Measurements from ENCODE around the gene KRTAP10-8.
"Not testable (repeated sequence)": the region's sequence is repeated elsewhere in the genome, so short reads cannot be mapped to it uniquely, and the experiment has no call there.

KRTAP10-8 gene

DNA sequence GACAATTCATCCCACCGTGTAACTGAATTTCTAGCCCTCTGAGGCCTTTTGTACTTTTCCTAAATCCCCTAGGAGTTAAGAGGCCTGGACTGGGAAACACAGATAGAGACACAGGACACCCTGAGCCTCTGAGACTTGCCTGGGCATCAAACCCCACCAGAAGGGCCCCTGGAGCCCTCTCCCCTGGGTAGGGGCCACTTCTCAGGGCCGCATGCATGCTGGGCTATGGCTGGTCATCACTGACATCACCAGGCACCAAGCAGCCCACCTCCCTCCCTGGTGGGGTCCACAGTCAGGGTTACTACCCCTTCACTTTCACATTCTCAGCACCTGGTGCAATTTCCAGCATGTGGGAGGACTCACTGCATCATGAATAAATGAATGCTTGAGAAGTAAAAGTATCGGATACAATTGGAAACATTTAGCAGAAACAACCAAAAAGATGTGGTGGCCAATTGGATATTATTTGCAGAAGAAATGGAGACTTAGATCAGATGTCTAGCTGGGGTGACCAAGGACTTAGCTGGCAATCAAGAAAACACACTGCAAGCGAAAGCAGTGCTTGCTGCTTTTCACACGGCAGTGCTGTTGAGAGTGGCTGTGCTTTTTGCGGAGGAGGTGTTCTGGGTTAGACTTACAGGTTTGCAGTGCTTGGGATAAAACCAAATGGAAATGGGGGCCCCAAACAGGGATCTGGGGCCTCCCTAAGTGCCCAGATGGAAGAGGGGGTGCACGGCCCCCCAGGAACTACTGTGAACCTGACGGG is 12.4 kb upstream of the KRTAP10-8 start:
- no peak for DNase-seq (ENCODE audit: low read depth)

DNA sequence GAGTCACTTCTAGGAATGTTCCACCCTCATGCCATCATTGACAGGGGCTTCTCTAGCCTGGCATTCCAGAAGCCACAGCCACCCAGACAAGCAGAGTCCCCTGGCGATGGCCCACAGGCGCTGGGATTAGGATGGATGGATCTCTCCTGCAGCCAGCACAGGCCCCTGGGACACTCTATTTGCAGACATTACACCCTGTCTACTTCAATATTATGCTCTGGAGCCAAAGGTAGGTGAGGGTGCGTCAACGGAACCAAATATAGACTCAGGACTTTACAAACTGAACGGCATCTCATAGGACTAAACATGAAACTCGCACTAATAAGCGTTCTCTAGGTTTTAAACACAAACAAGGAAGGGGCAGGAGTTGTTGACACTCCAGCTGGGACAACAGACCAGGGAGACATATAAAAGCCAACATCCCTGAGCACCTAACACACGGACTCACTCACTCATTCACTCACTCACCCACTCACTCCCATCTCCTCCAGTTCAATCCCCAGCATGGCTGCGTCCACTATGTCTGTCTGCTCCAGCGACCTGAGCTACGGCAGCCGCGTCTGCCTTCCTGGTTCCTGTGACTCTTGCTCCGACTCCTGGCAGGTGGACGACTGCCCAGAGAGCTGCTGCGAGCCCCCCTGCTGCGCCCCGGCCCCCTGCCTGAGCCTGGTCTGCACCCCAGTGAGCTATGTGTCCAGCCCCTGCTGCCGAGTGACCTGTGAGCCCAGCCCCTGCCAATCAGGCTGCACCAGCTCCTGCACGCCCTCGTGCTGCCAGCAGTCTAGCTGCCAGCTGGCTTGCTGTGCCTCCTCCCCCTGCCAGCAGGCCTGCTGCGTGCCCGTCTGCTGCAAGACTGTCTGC is 11.5 kb upstream of the KRTAP10-8 start, which contains the start of gene KRTAP10-7:
KRTAP10-7 (plus strand) TSS at position 480 of the 861 bp plus-strand sequence; CDS start at position 505, 25 bp downstream.
- not testable (repeated sequence) for DNase-seq (ENCODE audit: low read depth)

DNA sequence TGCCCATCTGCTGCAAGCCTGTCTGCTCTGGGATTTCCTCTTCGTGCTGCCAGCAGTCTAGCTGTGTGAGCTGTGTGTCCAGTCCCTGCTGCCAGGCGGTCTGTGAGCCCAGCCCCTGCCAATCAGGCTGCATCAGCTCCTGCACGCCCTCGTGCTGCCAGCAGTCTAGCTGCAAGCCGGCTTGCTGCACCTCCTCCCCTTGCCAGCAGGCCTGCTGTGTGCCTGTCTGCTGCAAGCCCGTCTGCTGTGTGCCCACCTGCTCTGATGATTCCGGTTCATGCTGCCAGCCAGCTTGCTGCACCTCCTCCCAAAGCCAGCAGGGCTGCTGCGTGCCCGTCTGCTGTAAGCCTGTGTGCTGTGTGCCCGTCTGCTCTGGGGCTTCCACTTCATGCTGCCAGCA is 10.8 kb upstream of the KRTAP10-8 start:
- not testable (repeated sequence) for DNase-seq (ENCODE audit: low read depth)

DNA sequence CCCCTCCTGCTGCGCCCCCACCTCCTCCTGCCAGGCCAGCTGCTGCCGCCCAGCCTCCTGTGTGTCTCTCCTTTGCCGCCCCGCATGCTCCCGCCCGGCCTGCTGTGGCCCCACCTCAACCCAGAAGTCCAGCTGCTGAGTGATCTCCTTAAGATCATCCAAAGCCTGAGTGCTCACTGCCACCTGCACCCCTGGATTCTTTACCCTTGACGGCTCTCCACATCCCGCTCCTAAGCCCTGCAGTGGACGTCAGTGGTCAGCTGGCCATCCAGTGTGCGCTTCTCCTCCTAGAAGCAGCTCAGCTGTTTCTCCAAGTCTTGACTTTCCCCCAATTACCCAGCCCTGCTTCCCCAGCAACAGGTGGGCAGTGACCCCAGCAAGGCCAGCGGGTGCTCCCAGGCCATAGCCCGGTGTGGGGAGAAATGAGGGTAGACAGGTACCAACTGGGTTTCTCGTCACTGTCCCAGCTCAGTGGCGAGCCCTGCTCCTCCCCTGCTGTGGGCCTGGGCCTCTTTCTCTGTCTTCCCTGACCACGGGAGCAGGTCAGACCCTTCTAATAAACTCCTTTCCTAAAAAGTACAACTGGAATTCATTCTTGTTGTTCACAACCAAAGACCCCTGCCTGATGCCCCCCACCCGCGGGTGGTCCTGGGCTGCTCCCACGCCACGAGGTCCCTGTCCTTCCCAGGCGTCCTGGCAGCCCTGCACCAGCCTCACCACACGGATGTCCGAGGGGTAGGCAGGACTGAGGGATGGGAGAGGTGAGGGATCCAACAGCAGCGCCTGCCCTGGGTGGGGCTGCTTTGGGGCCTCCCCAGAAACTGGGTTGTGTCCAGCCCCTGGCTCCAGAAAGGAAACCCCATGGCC is 10.1 kb upstream of the KRTAP10-8 start:
- DNase-seq (ENCODE audit: low read depth), result no peak

DNA sequence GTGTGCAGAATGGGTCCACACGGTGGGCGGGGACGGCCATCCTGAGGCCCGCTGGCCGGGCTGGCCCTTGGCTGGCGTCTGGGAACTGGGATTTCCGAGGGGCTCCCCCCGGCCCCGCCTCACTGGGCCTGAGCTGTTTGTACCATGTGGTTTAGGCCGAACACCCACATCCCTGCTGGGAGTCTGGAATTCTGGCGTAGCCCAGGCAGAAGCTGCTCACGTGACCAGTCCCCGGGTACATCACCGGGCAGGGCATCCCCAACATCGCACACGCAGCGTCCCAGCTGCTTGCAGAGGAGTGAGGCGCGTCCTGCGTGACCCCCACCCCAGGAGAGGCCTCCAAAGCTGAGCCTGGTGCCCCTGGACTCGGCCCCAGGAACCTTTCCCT is 9.4 kb upstream of the KRTAP10-8 start:
- DNase-seq (ENCODE audit: low read depth), result no peak

DNA sequence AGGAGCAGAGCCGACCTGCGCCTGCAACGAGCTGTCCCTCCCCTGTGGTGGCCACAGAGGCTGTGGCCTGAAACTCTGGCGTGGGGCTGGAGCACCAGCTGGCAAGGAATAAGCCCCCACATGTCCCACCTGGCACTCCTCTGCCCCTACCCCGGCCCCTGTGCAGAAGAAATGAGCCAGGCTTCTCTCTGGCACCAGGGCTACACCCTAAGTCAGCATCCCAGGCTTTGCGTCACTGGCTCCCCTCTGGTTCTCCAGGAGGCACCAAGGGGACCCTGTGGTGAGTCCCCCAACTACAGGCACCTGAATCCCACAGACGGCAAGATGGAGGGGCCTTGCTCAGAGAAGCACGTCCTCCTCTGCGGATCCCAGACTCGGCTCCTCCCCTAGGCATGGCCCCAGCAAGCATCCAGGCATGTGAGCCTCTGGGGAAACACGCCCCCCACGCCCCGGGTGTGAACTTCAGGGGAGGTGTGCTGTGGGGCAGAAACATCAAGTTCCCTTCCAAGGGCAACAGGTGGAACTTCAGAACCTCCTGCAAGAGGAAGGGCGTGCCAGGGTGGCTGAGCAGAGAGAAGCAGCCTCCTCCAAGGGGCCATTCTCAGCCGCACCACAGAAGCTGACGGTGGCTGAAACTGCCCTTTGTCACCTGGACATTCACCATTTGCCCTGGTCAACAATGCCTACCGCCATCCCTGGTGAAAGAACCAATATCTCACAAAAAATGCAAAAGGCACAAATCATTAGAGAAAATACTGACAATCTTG is 8.6 kb upstream of the KRTAP10-8 start:
- DNase-seq (ENCODE audit: low read depth), result no peak

DNA sequence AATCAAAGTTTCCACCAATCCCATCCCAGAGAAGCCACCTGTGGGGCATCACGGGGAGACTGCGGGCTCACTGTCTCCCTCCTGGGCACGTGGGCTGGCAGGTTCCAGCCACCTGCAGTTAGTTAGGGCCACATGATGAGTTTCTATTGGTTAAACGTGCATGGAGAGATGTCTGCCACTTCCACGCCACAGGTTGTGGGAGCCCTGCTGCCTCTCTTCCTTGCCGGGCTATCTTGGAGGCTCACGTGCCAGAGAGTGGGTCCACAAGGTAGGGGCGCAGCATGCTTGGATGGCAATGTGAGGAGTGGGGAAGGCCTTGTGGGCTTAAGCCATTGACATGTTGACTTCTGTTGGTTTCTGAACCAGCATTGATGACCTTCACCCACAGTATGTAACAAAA is 8.0 kb upstream of the KRTAP10-8 start:
- no peak for DNase-seq (ENCODE audit: low read depth)

DNA sequence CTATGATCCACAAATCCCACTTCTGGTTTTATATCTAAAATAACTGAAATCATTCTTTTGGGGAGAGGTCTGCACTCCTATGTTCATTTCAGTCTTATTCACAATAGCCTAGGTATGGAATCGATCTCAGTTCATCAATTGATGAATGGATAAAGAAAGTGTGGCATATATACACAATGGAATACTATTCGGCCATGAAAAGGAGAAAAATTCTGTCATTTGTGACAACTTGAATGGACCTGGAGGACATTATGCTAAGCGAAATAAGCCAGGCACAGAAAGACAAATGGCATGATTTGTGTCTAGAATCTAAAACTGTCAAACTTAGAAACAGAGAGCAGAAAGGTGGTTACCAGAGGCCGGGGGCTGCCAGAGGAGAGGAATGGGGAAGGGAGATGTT is 5.4 kb upstream of the KRTAP10-8 start:
- no peak for DNase-seq (ENCODE audit: low read depth)

DNA sequence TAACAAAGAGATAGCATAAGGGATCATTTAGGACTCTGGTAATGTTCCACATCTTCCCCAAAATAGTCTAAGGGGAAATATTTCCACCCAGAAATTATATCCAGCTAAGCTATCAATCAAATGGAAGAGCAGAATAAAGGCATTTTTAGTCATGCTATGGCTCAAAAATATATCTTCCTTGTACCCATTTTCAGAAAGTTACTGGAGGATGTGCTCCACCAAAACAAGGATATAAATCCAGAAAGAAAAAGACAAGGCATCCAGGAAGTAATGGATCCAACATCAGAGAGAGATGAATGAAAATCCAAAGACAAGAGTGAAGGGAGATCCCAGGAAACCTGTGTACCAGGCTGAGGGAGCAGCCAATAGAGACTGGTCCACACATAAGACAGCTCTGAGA is 2.7 kb upstream of the KRTAP10-8 start:
- no peak for DNase-seq (ENCODE audit: low read depth)

DNA sequence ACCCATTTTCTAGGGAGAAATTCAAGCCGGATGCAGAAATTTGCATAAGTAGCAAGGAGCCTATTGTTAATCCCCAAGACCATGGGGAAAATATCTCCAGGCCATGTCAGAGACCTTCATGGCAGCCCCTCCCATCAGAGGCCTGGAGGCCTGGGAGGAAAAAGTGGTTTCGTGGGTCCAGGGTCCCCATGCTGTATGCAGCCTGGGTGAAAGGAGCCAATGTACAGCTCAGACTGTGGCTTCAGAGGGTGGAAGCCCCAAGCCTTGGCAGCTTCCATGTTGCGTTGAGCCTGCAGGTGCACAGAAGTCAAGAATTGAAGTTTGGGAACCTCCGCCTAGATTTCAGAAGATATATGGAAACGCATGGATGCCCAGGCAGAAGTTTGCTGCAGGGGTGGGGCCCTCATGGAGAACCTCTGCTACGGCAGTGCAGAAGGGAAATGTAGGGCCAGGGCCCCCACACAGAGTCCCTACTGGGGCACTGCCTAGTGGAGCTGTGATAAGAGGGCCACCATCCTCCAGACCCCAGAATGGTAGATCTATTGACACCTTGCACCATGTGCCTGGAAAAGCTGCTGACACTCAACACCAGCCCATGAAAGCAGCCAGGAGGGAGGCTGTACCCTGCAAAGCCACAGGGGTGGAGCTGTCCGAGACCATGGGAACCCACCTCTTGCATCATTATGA is 1.6 kb upstream of the KRTAP10-8 start:
- not testable (repeated sequence) for DNase-seq (ENCODE audit: low read depth)

DNA sequence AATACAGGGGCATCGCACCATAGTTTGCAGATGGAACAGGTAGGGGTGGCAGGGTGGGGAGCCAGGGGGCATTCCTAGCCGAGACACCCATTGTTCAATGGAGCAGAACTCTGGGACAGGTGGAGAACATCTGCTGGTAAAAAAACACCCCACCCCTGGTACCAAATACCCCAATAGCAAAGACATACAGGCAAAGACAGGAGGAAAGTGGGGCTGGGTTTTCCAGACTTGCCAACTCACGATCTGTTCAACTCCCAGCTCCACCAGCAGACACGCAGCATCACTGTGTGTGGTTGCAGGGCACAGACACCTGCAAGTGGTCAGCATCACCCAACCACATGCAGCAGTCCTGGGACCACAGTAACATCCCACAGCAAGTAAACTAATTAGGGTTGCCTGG is 328 bp upstream of the KRTAP10-8 start:
- DNase-seq (ENCODE audit: low read depth), result no peak

DNA sequence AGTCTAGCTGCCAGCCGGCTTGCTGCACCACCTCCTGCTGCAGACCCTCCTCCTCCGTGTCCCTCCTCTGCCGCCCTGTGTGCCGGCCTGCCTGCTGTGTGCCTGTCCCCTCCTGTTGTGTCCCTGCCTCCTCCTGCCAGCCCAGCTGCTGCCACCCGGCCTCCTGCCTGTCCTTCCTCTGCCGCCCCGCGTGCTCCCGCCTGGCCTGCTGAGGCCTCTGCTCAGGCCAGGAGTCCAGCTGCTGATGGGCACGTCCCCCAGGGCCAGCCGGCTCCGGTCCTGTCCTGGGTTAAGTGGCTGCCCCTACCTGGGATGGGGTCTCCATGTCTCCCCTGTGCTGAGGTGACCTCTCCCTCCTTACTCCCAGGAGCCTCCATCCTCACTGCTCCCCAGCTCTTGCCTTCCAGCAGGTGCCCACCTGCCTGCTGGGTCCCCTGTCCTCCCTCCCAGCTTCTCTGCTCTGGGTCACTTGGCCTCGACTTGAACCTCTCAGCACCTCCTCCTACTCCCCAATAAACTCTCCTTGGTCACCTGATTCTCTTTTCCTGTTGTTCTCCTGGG is 870 bp downstream of the KRTAP10-8 start:
- no peak for DNase-seq (ENCODE audit: low read depth)

DNA sequence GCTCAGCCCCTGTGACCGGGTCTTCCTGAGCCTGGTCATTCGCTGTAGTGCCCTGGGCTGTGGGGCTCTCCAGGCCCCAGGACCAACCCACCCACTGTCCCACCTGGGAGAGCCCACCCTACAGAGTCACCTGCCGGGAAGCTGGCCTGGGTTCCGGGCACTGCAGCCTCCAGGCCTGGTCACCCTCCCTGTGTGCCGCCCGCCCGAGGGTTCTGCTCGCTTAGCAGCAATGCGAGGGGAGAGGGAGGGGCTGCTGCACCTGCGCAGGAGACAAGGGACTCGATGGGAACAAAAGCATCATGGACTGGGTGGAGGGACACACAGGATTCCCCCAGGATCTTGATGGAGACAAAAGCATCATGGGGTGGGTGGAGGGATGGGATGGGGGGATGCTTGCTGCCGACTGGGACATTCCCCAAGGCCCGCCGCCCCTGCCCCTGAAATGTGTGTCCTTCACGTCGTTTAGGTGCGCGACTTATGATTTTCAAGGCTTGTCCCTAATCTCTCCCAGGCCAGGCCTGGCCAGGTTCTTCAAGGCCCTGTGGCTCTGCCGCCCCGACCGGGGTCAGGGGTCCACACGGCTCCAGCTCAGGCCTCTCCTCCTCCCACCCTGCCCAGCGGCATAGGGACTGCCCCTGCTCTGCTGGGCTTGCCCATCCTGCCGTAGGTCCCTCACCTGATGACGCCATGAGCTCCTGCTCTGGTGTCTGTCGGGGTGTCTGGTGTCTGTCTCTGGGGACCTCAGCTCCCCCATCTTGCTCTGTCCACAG is 1.7 kb downstream of the KRTAP10-8 start:
- no peak for DNase-seq (ENCODE audit: low read depth)

DNA sequence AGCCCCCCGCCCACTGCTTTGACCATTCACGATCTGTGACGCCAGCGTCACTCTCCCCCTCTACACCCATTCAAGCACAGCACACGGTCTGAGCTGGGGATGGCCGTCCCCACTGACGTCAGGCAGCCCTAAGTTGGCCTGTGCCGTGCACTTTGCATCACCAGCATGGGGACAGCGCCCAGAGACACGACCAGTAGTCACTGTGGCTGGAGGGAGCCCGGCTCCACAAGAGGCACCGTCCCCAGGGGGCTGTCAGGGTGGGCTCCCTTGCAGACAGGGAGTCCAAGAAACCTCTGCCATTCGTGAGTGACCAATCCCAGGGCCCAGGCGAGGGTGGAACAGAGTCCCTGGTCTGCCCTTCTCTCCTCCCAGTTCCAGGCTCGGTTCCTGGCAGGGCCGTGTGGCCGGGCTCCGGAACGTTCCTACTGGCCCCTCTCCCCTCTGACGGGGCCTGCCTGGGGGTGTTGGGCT is 2.3 kb downstream of the KRTAP10-8 start:
- no peak for DNase-seq (ENCODE audit: low read depth)

DNA sequence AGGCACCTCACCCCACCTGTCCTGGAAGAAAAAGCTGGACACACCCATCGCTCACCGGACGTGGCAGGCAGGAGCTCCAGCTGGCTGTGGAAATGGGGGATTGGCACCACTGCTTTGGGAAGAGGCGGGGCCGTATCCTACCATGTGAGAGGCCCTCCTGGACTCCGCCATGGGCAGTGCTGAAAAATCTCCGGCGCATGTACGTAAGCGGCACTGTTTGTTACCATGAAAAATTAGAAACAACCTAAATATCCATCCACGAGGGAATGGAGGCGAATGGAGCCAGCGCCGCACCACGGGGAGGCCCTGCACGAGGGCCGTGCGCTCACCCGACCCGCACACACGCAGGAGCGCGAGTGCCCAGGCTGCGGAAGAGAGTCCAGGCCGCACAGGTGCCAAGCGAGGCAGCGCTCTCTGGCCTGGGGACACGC is 3.1 kb downstream of the KRTAP10-8 start:
- DNase-seq (ENCODE audit: low read depth), result no peak

DNA sequence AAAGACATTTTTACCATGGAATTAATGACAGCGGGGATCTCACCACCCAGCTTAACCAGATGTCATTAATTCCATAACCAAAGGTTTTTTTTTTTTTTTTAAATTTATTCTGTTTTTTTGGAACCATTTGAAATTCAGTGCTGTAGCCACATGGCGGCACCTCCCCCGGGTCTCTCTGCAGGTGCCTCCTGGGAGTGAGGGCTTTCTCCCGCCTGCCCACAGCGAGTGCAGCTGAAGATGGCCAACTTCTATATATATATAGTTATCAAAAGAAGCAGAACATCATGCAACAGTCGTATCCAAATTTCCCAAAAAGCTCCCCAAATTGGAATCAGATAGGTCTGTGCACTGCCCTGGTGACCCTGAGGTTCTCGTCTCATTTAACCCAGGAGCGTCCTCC is 3.6 kb downstream of the KRTAP10-8 start:
- no peak for DNase-seq (ENCODE audit: low read depth)

DNA sequence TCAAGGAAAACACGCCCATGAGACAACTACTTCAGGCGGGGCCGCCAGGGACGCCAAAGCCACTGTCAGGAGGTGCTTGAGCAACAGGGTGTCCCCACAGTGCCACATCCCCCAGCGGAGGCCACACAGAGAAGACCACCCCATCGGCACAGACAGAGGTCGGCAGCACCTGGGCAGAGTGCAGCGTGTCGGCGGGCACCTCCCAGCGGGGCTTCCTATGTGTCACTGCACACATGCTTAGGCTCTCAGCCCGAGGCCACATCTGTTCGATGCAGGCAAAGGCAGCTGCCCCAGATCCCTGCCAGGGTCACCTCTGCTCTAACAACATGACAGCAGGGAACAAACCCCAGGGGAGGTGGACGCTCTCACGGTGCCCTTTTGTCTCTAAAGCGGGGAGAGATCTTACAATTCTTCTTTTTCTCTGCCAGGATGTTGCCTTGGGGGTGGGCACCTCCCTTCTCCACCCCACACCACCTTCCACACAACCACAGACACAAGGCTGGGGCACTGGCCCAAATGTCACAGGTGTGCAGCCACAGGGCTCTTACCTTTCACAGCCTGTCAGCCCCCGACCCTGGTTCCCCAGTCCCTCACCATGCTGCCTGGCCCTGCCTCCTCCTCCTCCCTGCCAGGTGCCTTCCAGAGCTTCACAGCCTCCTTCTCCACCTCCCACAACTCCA is 4.2 kb downstream of the KRTAP10-8 start:
- no peak for DNase-seq (ENCODE audit: low read depth)

DNA sequence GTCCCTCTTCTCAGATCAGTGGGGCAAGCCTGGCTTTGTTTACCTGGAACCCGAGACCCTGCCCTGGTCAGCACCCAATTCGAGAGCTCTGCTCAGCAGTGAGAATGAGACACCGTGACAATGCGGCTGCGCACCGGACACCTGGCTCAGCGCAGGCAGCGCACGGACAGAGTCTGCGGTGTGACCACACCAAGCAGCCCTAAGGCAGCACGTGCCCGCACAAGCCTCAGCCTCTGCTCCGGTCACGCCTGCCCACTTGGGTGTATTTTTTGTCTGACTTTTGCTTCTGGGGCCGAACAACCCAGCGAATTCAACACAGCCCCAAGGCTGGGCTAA is 4.7 kb downstream of the KRTAP10-8 start:
- no peak for DNase-seq (ENCODE audit: low read depth)

DNA sequence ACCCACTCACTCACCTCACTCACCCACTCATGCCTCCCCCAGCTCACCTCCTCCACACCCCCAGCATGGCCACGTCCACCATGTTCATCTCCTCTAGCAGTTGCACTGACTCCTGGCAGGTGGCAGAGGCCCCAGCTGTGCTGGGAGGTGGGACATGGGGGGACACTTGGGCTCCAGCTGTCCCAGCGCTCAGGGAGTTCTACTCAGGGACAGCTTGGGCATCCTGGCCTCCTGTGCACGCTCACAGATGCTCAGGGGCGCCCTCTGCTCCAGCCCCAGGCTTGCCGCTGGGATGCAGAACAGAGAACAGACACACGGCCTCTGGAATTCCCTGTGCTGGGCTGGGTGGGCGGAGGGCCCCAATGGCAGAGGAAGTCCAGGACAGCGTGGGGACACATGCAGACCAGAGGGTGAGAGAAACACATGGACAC is 5.2 kb downstream of the KRTAP10-8 start:
- DNase-seq (ENCODE audit: low read depth), result no peak

Data from stimulated activated CD8-positive, alpha-beta memory T cell treated with anti-CD3 and anti-CD28 coated beads, Interleukin-12 subunit alpha, Interleukin-12 subunit beta, amount 100 ng/mL, for 4 hours (primary cell).